Measurements from ENCODE around the gene GATAD1. TPM values are rescaled to one million over a fixed set of nuclear protein-coding genes. Genes with fewer than 3 reads are reported as not detected.
A peak's percentile ranks its signal among the peaks of the same experiment; 100 is the strongest.

The GATAD1 gene
- total and polyA plus RNA-seq, 2 of the 4 experiments (the other 2 are of a cell fraction): 9.3 to 15.2 TPM

DNA sequence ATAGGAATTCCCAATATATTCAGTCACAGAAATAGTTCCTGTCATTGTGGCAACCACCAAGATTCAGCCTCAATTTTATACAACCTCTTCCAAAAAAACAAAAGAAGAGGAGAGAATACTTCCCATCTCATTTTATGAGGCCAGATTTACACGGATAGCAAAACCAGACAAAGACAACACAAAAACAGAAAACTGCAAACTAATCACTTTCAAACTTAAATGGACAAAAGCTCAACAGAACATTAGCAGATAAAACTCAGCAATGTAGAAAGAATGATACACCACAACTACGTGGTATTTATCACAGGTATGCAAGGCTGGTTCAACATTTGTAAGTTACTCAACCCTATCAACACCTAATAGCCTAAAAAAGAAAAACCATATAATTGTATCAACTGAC, 59.1 kb downstream of the GATAD1 start:
- Histone ChIP-seq H2BK120ac (ENCODE audit: low read depth, low read length) (no peak overlapping the region), H4K5ac (ENCODE audit: low read depth, low read length) (no peak overlapping the region), H4K8ac (ENCODE audit: low read depth in 2 of 2, low read length in 2 of 2) (no peak overlapping the region), H2AFZ (replicated peaks; ENCODE audit: low read length, poor library complexity) (no peak overlapping the region), H3K36me3 (ENCODE audit: control insufficient read depth, insufficient read depth, low read length) (peaks cover 8% of the 10 kb centered on the region), H2BK15ac (ENCODE audit: low read depth, low read length) (no peak overlapping the region), H3K4me2 (ENCODE audit: low read depth, low read length) (no peak overlapping the region), H2BK5ac (ENCODE audit: low read depth, low read length, poor library complexity, severe bottlenecking) (no peak overlapping the region), H3K4ac (ENCODE audit: low read depth, low read length) (no peak overlapping the region), H2BK20ac (ENCODE audit: low read depth, low read length) (no peak overlapping the region), H3K9me1 (ENCODE audit: insufficient read depth, low read length) (no peaks in the 10 kb centered on the region; the same call in 1 of the 2 replicates), H3K14ac (replicated peaks; ENCODE audit: low read depth, low read length) (no peak overlapping the region), H3K23ac (ENCODE audit: low read depth, low read length) (no peak overlapping the region), H3K27me3 (ENCODE audit: control insufficient read depth, insufficient read depth, low read length) (no peaks in the 10 kb centered on the region), H3K27ac (ENCODE audit: insufficient read depth, low read length) (no peak overlapping the region), H2AK9ac (replicated peaks; ENCODE audit: low read depth, low read length, poor library complexity) (no peak overlapping the region), H3K4me1 (ENCODE audit: control insufficient read depth, insufficient read depth, low read length) (no peaks in the 10 kb centered on the region), H3K56ac (ENCODE audit: extremely low read depth, insufficient read depth, low read length) (no peak overlapping the region), H3K9ac (ENCODE audit: low read depth, low read length) (no peak overlapping the region), H3K4me3 (ENCODE audit: insufficient read depth, low read depth, low read length) (no peak overlapping the region), H3K18ac (ENCODE audit: low read depth, low read length) (no peak overlapping the region), H3K79me1 (ENCODE audit: low read depth in 1 of 2, low read length in 2 of 2) (no peaks in the 10 kb centered on the region), H3K9me3 (ENCODE audit: control insufficient read depth, insufficient read depth, low read length) (no peaks in the 10 kb centered on the region), H4K20me1 (ENCODE audit: insufficient read depth, low read length) (no peaks in the 10 kb centered on the region), H2AK5ac (ENCODE audit: low read depth, low read length) (no peak overlapping the region), H4K91ac (ENCODE audit: insufficient read depth, low read depth, low read length) (no peak overlapping the region)
- no CpG with 5 or more reads among the region's 2 CpGs for WGBS, 2 experiments (ENCODE audit: extremely low coverage in 2 of 2, insufficient read length in 1 of 2)
- BruUV-seq (replicated peaks): no TSS peak
- in situ Hi-C loops (cut with MboI; ENCODE audit: low sequenced_read_pairs): no loop called here
- dilution Hi-C loops (cut with HindIII; ENCODE audit: low sequenced_read_pairs, unreplicated experiment): no loop called here
- DNase-seq (no peak), ATAC-seq (ENCODE audit: low read depth) (no peak)
- intact Hi-C loops (cut with micrococcal nuclease): no loop called here
- POLR2A ChIA-PET (ENCODE audit: unreplicated experiment): interaction anchor here (0.7 kb wide), 1 partner anchor 12 kb away, joined by 3 read pairs; no protein-coding TSS in a partner anchor
- no peak for TF ChIP-seq RFX5 (IDR thresholded peaks at IDR 0.05; ENCODE audit: low read depth, low read length)
- no peak for TF ChIP-seq POLR2A (IDR thresholded peaks at IDR 0.05; ENCODE audit: low read depth, low read length)
- TF ChIP-seq MAFK (IDR thresholded peaks at IDR 0.05; ENCODE audit: low read depth, low read length): peak; percentile 56
- CTCF ChIA-PET: interaction anchor here (0.6 to 0.7 kb wide), 2 partner anchors 10 to 372 kb away, joined by 3 to 4 read pairs; partner anchors contain the start of gene CYP51A1
